Measurements from ENCODE around the gene BAHCC1.

The BAHCC1 gene

GRCh38 chr17:81482673-81483072, 87.4 kb downstream of the BAHCC1 start:
- DNase-seq: no peak

GRCh38 chr17:81483085-81483861, 88.0 kb downstream of the BAHCC1 start:
- no peak for DNase-seq

GRCh38 chr17:81483862-81484194, 88.6 kb downstream of the BAHCC1 start:
- DNase-seq: no peak

- DNase-seq: peak; percentile 93
These were observed 89.1 kb downstream of the BAHCC1 start for GRCh38 chr17:81484195-81484979.

- DNase-seq: no peak
These were observed 91.0 kb downstream of the BAHCC1 start for GRCh38 chr17:81486199-81486810.

- no peak for DNase-seq
These were observed 91.8 kb downstream of the BAHCC1 start for GRCh38 chr17:81487089-81487486.

- peak; percentile 88 for DNase-seq
These were observed 92.4 kb downstream of the BAHCC1 start for GRCh38 chr17:81487487-81488275.

GRCh38 chr17:81488276-81488860, 93.1 kb downstream of the BAHCC1 start:
- peak; percentile 30 for DNase-seq

- no peak for DNase-seq
These were observed 94.0 kb downstream of the BAHCC1 start for GRCh38 chr17:81489012-81489997.

GRCh38 chr17:81489998-81490992, 95.0 kb downstream of the BAHCC1 start:
- DNase-seq: no peak

GRCh38 chr17:81491181-81491581, 95.9 kb downstream of the BAHCC1 start:
- no peak for DNase-seq

GRCh38 chr17:81491761-81492160, 96.5 kb downstream of the BAHCC1 start:
- DNase-seq: no peak

- no peak for DNase-seq
These were observed 96.9 kb downstream of the BAHCC1 start for GRCh38 chr17:81492202-81492601.

- no peak for DNase-seq
These were observed 97.4 kb downstream of the BAHCC1 start for GRCh38 chr17:81492706-81493105.

- DNase-seq: no peak
These were observed 98.2 kb downstream of the BAHCC1 start for GRCh38 chr17:81493198-81494038.

GRCh38 chr17:81494626-81495377, 99.5 kb downstream of the BAHCC1 start:
- no peak for DNase-seq

GRCh38 chr17:81498953-81499600, 103.8 kb downstream of the BAHCC1 start:
- no peak for DNase-seq

GRCh38 chr17:81499601-81499970, 104.3 kb downstream of the BAHCC1 start:
- DNase-seq: no peak
